IPS DF 4.7 (cell line): ENCODE measurements around the gene ZNF668.
"Not testable (repeated sequence)": the region's sequence is repeated elsewhere in the genome, so short reads cannot be mapped to it uniquely, and the experiment has no call there.

ENCODE experiments used
- DNase-seq: peaks from one replicate; pipeline ENCODE4 v3.0.0-alpha.2; 2013; ENCODE audit warnings: low spot score; ENCODE audit errors: extremely low read depth

Gene ZNF668

DNA sequence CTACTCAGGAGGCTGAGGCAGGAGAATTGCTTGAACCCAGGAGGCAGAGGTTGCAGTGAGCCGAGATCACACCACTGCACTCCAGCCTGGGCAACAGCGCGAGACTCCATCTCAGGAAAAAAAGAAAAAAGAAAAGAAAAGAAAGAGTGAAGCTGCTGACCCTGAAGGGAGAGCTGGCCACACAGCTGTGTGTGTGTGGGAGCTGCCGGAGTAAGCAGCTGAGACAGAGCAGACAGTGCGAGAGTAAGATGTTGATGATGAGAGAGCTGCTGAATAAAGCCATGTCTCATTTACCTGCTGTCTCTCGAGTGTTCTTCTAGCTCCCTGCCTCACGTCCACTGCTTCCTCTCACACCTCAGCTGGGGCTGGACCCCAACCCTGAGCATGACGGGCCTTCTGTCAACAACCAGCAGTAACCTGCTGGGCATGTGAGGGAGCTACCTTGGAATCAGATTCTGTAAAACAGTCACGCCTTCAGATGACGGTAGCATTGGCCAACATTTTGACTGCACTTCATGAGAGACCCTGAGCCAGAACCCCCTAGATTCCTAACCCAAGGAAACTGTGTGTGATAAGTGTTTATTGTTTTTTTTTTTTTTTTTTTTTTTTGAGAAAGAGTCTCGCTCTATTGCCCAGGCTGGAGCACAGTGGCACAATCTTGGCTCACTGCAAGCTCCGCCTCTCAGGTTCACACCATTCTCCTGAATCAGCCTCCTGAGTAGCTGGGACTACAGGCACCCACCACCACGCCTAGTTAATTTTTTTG is 27.0 kb upstream of the ZNF668 start:
- DNase-seq, result not testable (repeated sequence)

DNA sequence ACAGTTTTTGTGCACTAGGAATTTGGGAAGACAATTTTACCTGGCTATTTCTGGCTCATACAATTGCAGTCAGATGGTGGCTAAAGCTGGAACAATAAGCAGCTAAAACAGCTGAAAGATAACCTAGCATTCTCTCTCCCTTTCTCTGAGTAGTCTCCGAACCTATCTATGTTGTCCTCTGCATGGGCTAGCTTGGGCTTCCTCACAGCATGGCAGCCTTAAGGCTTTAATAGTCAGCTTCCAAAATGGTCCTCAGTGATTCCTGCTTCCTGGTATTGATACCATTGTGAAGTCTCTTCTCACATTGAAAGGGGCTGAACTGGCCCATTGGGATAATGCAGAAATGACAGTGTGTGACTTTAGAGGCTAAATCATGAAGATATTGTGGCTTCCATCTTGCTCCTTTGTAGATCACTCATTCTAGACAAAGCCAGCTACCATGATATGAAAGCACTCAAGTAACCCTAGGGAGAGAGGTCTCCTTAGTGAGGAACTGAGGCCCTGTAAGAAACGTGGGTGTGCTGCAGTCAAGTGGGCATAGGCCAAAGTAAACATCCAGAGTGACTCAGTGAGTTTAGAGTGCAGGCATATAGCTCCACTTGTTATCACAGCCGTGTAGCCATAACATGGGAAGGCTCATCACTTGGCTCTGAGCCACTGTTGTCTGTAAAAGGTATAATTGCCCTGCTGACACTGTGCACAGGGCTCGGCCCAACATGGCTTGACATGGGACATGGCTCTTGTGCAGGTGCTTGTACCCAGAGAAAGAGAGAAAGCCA is 26.0 kb upstream of the ZNF668 start:
- no peak for DNase-seq

DNA sequence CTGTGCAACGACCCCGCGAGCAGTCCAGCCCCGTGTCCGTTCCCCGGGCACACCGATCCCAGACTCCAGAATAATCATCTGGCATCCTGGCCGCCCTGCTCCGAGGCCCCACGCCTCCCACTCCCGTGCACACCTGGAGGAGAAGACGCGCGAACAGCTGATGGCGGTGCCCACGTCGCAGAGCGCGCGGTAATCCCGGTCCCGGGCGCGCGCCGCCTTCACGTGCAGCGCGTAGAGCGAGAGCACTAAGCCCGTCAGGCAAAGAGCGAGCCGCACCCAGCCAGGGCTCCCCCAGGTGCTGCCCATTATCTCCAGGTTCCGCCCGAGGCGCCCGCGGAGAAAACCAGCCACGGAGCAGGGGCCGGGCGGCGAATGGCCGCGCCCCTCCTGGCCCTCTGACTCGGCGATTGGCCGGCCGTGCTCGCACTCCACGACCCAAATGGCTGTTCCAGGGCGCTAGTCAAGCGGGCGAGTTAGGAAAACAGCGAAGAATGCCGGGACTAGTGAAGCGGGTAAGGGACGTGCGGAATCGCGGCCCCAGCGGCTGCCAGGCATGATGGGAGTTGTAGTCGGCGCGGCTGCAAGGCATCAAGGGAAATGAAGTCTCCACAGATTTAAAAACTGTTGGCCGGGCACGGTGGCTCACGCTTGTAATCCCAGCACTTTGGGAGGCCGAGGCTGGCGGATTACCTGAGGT is 20.5 kb upstream of the ZNF668 start, which contains the start of gene VKORC1:
Gene VKORC1, minus strand, starts transcription at position 374 of the 697 bp plus-strand sequence. Its CDS starts 68 bp downstream, at position 306.
- no peak for DNase-seq

DNA sequence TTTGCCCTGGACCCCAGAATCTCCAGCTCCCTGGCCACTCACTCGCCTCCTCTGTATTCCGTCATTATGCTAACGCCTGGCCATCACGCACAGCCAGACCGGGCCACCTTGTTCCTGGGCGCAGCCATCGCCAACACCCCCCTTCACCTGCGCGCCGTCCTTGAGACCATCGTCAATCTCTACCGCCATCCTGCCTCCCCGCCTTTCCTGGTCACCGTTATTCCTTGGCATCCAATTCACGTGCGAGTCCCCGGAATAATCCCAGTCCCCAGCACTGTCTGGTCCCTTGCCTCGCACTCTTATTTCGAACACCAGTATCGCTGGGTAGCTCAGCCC is 20.0 kb upstream of the ZNF668 start:
- no peak for DNase-seq

DNA sequence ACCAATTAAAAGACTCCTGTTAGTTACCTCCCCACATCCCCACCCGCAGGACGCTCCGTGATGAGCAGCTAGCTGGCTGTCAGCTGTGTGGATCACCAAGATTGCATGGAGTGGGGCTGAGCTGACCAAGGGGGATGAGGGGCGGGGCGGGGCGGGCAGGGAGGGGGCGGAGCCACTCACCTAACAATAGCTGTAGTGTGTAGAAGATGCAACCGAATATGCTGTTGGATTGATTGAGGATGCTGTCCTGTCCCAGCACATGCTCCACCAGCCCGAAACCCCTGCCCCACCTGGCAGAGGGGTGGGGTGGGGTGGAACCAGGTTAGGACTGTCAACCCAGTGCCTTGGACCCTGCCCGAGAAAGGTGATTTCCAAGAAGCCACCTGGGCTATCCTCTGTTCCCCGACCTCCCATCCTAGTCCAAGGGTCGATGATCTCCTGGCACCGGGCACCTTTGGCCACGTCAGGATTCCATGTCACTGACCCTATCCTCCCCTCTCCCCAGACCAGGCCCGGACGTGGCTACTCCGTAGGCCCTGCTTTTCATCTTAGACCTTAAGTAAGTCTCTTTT is 19.2 kb upstream of the ZNF668 start:
- DNase-seq, result no peak

DNA sequence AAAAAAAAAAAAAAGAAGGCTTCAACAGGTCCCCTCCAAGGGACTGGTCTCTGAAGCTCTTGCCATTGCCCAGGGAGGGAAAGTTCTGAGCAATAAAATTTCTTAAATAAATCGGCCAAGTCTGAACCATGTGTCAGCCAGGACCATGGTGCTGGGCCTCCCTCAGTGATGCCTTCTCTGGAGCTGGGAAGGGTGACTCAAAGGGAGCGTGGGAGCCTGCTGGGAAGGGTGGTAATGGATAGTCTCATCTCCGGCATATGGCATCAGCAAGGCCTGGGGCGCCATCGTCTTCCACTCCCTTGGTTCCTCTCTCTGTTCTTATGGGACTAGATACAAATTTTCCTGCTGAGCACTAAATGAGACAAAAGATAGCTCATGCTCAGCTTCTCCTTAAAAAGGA is 18.3 kb upstream of the ZNF668 start:
- no peak for DNase-seq

DNA sequence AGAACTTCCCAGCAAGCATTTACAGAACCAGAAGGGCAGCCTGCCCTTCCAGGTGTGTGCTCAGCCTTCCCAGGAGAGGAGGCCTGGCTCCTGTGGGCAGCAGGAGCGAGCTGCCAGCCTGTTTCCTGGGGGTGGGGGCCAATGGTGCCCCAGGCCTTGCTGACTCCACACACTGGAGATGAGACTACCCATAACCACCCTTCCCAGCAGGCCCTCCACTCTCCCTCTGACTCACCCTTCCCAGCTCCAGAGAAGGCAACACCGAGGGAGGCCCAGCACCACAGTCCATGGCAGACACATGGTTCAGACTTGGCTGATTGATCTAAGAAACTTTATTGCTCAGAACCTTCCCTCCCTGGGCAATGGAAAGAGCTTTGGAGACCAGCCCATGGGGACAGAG is 16.5 kb upstream of the ZNF668 start:
- no peak for DNase-seq

DNA sequence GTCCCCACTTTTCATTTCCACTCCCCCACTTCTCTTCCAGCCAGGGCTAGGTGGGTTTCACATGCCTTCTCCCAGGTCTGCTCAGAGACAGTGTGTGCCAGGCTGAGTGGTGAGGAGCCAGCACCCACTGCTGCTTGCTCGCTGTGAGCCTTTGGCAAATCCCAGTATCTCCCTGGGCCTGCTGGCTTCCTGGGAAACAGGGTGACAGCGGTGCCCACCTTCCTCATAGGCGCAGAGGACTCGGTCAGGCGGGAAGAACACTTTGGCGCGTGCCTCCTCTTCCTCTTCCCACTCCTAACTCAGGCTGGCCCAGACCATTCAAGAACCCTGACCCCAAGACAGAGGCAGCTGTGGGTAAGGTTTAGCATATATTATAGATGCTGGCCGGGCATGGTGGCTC is 15.2 kb upstream of the ZNF668 start:
- DNase-seq, result no peak

DNA sequence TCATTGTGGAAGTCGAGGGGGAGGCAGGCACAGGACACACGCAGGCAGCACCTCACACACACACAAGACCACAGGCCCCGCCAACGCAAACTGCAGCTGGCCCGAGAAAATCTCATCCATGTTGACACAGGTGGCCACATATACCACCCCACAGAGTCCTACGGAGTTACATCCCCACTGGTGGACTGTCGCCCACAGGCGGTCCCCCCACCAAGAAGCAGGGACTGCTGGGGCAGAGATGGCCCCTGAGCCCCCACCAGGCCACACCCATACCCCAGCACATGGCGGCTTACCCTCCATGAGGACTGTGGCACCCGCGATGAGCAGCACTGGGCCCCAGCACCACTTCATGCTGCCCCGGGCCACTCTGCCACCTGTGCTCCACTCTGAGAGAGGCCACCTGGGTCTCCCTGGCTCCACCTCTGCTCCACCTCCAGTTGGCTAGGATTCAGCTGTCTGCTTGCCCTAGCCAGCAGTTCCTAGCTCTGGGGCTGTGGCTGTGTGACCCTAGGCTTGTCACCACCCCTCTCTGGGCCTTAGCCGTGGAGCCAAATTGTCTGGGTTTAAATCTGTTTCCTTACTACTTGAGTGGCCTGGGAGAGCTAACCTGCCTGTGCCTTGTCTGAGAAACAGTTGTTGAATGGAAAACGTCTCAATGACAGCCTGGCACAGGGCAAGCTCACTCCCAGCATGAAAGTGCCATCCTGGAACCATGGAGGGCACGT is 14.6 kb upstream of the ZNF668 start, which contains the start of gene PRSS53:
Gene PRSS53, minus strand, starts transcription at position 485 of the 725 bp plus-strand sequence. Its CDS starts 134 bp downstream, at position 351.
- no peak for DNase-seq

DNA sequence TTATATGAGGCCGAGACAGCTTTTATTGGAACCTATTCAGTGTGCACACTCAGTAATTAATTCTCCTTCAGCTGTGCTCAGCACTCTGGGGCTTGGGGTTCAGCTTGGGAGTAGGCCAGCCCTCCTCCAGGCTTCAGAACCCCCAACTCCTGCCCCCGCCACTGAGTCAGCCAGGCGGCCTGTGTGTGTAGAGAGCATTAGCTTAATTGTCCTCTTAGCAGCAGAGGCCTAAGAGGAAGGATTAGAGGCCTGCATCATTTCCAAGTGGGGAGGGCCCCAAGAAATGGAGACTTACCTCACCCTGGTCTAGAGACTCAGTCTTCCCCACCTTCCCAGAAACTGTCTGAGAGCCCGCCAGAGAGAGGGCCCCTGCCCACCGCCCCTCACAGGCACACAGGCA is 13.9 kb upstream of the ZNF668 start:
- no peak for DNase-seq

DNA sequence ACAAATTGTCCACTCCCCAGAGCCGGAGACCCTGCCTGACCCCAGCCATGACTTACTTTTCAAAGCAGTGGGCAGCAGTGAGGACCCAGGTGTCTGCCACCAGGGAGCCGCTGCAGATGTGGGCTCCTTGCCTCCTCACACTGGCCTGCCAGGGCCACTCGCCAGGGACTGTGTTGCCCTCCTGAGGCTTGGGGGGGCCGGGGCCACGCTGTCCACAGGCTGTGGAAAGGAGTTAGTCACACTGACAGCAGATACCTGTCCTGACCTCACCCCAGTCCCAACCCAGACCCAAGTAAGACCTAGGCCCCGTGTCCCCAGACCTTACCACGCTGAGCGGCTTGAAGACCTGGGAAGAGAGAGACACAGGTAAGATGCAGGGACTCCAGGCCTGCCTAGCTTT is 13.4 kb upstream of the ZNF668 start:
- no peak for DNase-seq

DNA sequence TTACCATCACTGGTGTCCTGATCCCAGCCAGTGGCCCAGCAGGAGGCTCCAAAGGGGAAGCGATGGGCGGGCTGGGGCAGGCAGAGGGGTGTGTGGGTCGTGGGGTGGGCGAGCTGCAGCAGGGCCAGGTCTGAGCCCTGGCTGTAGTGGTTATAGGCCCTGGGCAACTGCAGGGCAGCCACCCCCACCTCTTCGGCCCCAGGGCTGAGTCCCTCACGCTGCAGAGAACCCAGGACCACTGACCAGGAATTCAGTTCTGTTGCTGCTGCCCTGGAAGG is 12.5 kb upstream of the ZNF668 start:
- no peak for DNase-seq

DNA sequence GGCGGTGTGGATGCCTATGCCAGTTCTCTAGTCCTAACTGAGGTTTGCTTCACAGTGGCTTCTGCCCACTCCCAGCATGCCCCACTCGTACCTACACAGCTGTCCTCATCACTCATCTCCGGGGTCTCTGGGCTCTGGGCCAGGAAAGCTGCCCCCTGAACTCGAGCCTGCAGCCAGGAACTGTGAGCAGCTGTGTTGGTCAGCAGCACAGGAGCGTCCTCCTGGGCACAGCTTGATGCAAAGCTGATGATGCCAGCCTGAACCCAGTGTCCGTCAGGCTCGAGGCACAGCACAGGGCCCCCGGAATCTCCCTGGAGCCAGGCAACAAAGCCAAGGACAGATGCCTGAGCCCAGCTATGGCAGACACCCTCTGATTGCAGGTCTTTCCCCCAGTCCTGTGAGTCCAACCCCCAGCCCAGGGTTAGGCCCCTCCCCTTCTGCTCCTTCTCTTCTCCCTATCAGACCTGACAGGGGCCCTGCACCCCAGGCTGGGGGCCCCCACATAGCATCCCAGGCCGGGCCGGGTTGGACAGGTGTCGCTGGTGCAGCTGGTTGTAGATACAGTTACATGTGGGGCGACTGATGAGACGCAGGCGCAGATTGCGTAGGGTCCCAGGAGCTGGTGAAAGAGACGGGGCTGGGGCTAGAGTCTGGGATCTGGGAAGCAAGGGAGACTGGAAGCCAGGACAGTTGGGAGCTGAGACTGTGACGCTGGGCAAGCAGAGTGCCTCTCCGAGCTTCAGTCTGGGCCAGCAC is 12.0 kb upstream of the ZNF668 start:
- DNase-seq, result no peak

DNA sequence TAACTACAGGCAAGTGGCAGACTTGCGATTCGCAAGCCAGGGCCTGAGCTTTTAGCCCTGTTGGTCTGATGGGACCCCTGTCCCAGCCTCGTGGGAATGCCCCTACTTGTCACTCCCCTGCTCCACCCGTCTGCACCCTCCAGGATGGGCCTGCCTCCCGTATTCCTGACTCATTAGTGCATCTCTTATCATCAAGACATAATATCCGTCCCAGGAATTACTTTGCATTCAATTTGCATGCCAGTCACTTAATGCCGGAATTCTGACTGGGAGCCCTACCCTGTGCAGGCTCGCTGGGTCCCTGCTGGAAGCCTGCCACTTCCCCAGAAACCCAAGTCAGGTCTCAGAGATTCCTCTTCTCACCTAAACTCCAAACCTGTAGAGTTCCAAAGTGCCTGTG is 11.4 kb upstream of the ZNF668 start:
- DNase-seq, result no peak

DNA sequence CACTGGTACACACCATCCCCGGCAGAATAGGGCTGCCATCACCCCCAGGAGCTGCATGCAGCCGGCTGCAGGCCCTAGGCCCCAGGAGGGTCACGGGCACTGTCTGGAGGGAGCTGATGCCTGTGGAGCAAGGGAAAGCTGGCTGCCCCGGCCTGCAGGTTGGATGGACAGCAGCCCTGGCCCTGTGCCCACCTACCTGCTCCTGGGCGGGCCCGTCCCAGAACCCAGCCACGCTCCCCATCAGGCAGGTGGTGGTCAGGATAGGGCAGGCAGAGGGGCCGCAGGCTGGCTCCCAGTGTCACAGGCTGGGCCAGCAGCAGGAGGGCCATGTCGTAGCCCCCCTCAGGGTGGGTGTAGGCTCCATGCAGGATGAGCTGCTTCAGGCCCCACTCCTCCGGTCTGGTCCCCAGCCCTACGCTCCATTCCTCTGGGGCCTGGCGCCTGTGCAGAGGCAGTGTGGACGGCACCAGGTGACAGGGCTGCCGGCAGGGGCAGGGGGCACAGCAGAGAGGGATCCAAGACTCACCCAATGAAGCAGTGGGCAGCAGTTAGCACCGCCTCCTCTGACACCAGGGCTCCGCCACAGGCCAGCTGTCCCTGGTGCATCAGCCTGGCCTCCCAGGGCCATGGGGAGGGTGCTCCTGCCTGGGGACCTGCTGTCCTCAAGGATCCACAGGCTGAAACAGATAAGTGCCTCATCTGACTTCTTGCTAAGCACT is 10.7 kb upstream of the ZNF668 start:
- no peak for DNase-seq

DNA sequence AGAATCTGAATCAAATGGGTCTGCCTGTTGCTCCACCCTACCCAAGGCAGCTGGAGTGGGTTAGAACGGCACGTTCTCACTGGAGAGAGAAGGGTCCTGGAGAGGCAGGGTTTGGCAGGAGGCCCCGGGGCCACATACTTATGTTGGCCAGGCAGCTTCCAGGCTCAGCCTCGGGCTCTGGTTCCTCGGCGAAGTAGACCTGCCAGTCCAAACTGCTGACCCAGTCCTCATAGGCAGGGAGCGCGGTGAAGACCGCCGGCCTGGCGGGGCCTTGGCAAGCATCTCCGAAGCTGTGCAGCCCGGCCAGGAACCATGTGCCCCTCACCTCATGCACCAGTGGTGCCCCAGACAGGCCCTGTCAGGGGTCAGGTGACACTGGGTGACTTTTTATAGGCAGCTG is 9.9 kb upstream of the ZNF668 start:
- no peak for DNase-seq

DNA sequence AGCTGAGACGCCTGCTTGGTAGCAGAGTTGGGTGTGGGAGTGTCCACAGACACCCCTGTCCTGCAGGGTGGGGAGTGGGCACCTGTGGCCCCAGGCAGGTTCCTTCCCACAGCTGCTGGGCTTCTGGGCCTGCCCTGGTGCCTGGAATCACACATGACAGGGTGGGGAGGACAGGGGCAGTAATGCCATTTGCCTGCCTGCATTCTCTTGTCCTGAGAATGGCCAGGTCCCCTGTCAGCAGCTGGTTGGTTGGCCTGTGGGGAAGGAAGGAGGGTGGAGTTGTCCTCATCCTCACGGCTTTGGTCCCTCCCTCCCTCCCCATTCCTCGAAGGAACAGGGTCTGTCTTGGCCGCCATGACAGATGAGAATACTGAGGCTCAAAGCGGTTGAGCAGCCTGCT is 9.5 kb upstream of the ZNF668 start:
- no peak for DNase-seq

DNA sequence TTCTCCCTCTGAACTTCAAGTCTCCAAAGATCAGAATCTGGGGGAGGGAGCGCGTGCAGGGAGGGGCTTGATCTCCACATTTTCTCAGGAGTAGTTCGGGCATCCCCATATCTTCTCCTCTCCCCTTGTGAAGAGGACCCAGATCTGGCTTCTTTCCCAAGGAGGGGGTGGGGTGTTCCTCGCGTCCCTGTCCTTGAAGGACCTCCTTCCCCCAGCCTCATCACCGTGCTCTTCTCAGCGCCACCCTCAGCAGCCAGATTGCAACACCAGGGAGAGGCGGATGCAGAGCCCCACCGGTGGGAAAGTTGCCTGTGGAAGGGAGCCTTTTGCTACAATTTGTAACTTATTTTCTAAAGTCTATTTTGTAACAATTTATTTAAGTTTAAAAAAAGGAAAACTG is 9.0 kb upstream of the ZNF668 start:
- DNase-seq, result no peak

DNA sequence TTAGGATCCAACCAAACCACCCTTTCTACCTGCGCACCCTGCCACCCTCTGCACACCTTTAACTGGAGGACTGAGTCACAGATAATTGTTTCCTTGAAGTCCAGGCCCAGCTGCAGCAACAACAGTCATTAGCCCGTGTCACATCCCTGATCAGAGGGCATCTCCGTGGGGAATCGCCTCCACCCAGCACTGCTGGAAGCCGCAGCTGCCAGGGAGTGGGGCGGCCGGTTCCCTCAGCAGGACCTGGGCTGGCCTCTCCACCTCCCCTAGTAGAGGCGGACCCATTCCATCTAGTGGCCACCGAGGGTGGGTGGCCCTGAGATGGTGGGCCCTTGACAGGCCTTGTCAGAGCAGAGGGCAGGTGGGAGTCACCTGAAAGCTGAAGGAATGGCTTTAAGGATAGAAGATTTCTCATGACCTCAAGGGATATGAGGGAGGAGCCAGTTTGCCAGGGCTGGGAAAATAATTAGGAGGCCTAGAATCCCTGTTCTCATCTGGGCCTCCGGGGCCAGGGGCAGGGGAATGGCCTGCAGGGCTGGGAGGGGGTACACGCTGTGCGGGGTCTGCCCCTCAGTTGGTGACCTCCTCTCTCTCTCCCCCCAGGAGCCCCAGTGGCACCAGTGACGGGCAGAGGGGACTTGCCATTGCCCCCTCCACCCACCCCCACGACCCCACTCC is 8.5 kb upstream of the ZNF668 start:
- DNase-seq, result no peak
